Suppressor macrophage treated with lipopolysaccharide for 1 hour (primary cell): ENCODE data around the gene PCDHA6.
"Not testable (repeated sequence)": the region's sequence is repeated elsewhere in the genome, so short reads cannot be mapped to it uniquely, and the experiment has no call there.

Experiments used
- DNase-seq, 3 donors: peaks; one replicate each; pipeline ENCODE4 v3.0.0-alpha.2; 2020 to 2022

The PCDHA6 gene

GRCh38 chr5:140822969-140823368 is 4.8 kb upstream of the PCDHA6 start:
- DNase-seq, result not testable (repeated sequence)

DNA sequence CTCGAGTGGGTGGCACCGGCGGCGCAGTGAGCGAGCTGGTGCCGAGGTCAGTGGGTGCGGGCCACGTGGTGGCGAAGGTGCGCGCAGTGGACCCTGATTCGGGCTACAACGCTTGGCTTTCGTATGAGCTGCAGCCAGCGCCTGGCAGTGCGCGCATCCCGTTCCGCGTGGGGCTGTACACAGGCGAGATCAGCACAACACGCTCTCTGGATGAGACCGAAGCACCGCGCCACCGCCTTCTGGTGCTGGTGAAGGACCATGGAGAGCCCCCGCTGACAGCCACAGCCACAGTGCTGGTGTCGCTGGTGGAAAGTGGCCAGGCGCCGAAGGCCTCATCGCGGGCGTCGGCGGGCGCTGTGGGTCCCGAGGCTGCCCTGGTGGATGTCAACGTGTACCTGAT is 4.3 kb upstream of the PCDHA6 start:
- DNase-seq, result no peak

GRCh38 chr5:140828362-140828737 is 590 bp downstream of the PCDHA6 start:
- peak in 1 of 3 donors; percentile 12 for DNase-seq

DNA sequence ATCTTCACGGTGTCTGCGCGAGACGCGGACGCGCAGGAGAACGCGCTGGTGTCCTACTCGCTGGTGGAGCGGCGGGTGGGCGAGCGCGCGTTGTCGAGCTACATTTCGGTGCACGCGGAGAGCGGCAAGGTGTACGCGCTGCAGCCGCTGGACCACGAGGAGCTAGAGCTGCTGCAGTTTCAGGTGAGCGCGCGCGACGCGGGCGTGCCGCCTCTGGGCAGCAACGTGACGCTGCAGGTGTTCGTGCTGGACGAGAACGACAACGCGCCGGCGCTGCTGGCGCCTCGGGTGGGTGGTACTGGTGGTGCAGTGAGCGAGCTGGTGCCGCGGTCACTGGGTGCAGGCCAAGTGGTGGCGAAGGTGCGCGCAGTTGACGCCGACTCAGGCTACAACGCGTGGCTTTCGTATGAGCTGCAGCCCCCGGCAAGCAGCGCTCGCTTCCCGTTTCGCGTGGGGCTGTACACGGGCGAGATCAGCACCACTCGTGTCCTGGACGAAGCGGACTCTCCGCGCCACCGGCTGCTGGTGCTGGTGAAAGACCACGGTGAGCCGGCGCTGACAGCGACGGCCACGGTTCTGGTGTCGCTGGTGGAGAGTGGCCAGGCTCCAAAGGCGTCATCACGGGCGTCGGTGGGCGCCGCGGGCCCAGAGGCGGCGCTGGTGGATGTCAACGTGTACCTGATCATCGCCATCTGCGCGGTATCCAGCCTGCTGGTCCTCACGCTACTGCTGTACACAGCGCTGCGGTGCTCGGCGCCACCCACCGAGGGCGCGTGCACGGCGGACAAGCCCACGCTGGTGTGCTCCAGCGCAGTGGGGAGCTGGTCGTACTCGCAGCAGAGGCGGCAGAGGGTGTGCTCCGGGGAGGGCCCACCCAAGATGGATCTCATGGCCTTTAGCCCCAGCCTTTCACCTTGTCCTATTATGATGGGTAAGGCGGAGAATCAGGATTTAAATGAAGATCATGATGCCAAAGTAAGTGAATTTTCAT is 2.0 kb downstream of the PCDHA6 start:
- DNase-seq, result peak in 1 of 3 donors; percentile 8

DNA sequence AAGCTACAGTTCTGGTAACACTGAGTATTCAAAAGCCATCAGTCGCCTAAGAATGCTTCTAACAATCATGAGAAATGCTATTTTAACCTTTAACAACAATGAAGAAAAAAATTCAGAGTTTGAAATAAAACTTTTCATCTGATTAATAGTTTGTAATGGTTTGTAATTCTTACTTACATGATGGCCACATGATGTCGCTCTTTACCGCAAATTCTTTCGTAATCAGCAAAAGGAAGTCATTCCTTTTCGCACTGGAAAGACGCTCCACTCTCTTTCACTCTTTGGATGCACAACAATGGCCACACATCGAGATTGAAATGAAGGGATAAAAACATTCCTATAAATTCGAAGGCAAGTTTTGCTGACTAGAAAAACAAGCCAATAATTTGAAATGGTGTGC is 6.2 kb downstream of the PCDHA6 start, which contains the start of gene PCDHA7:
Gene PCDHA7 (plus strand): TSS at position 277 of the 400 bp plus-strand sequence. CDS start 115 bp downstream, at position 392.
- DNase-seq, result peak in 2 of 3 donors; percentile 5 to 18

GRCh38 chr5:140834439-140835008 is 6.8 kb downstream of the PCDHA6 start:
- not testable (repeated sequence) for DNase-seq

DNA sequence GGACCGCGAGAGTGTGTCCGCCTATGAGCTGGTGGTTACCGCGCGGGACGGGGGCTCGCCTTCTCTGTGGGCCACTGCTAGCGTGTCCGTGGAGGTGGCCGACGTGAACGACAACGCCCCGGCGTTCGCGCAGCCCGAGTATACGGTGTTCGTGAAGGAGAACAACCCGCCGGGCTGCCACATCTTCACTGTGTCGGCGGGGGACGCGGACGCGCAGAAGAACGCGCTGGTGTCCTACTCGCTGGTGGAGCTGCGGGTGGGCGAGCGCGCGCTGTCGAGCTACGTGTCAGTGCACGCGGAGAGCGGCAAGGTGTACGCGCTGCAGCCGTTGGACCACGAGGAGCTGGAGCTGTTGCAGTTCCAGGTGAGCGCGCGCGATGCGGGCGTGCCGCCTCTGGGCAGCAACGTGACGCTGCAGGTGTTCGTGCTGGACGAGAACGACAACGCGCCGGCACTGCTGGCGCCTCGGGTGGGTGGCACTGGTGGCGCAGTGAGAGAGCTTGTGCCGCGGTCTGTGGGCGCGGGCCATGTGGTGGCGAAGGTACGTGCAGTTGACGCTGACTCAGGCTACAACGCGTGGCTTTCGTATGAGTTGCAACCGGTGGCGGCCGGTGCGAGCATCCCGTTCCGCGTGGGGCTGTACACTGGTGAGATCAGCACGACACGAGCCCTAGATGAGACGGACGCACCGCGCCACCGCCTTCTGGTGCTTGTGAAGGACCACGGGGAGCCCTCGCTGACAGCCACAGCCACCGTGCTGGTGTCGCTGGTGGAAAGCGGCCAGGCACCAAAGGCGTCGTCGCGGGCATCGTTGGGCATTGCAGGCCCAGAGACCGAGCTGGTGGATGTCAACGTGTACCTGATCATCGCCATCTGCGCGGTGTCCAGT is 8.1 kb downstream of the PCDHA6 start:
- DNase-seq, result peak in 1 of 3 donors; percentile 13

- DNase-seq, result peak; percentile 13 to 27 (median 15)
These were observed 13.5 kb downstream of the PCDHA6 start, which contains the start of gene PCDHA8 for GRCh38 chr5:140840978-140841962. Gene PCDHA8 (plus strand): TSS chr5:140841187. CDS start chr5:140841322, 135 bp downstream.

DNA sequence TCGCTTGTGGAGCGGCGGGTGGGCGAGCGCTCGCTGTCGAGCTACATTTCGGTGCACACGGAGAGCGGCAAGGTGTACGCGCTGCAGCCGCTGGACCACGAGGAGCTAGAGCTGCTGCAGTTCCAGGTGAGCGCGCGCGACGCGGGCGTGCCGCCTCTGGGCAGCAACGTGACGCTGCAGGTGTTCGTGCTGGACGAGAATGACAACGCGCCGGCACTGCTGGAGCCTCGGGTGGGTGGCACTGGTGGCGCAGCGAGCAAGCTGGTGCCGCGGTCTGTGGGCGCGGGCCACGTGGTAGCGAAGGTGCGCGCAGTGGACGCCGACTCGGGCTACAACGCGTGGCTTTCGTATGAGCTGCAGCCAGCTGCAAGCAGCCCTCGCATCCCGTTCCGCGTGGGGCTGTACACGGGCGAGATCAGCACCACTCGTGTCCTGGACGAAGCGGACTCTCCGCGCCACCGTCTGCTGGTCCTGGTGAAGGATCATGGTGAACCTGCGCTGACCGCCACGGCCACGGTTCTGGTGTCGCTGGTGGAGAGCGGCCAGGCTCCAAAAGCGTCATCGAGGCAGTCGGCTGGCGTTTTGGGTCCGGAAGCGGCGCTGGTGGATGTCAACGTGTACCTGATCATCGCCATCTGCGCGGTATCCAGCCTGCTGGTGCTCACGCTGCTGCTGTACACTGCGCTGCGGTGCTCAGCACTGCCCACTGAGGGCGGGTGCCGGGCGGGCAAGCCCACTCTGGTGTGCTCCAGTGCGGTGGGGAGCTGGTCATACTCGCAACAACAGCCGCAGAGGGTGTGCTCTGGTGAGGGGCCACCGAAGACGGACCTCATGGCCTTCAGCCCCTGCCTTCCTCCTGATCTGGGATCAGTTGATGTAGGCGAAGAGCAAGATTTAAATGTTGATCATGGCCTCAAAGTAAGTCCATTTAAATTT is 15.3 kb downstream of the PCDHA6 start:
- DNase-seq, result no peak

DNA sequence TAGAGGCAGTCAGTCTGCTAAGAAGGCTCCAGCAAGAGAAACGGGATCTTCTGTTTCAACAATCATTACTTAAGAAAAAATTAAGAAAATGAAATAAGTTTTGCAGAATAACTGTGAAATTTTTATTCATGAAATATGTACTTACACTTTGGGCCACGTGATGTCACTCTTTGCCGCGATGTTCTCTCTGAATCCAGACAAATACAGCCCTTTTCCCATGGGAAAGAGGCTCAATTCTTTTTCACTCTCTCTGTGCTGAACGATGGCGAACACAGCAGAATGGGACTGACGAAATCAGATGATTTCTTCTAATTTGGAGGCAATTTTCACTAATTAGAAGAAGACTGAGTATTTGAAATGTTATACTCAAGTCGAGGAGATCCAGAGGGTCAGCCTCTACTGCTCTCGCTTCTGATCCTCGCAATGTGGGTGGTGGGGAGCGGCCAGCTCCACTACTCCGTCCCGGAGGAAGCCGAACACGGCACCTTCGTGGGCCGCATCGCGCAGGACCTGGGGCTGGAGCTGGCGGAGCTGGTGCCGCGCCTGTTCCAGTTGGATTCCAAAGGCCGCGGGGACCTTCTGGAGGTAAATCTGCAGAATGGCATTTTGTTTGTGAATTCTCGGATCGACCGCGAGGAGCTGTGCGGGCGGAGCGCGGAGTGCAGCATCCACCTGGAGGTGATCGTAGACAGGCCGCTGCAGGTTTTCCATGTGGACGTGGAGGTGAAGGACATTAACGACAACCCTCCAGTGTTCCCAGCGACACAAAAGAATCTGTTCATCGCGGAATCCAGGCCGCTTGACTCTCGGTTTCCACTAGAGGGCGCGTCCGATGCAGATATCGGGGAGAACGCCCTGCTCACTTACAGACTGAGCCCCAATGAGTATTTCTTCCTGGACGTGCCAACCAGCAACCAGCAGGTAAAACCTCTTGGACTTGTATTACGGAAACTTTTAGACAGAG is 20.7 kb downstream of the PCDHA6 start, which contains the start of gene PCDHA9:
Gene PCDHA9 (plus strand): TSS at position 244 of the 964 bp plus-strand sequence. CDS start 114 bp downstream, at position 358.
- DNase-seq, result not testable (repeated sequence)

- DNase-seq, result not testable (repeated sequence)
These were observed 22.3 kb downstream of the PCDHA6 start for GRCh38 chr5:140849831-140850634.

GRCh38 chr5:140855772-140856674 is 28.3 kb downstream of the PCDHA6 start, which contains the start of gene PCDHA10:
Gene PCDHA10 (plus strand): TSS chr5:140855897. CDS start chr5:140856049, 152 bp downstream.
- DNase-seq, result no peak

- DNase-seq, result no peak
These were observed 29.6 kb downstream of the PCDHA6 start for GRCh38 chr5:140857177-140857986.

GRCh38 chr5:140857987-140858240 is 30.2 kb downstream of the PCDHA6 start:
- no peak for DNase-seq

DNA sequence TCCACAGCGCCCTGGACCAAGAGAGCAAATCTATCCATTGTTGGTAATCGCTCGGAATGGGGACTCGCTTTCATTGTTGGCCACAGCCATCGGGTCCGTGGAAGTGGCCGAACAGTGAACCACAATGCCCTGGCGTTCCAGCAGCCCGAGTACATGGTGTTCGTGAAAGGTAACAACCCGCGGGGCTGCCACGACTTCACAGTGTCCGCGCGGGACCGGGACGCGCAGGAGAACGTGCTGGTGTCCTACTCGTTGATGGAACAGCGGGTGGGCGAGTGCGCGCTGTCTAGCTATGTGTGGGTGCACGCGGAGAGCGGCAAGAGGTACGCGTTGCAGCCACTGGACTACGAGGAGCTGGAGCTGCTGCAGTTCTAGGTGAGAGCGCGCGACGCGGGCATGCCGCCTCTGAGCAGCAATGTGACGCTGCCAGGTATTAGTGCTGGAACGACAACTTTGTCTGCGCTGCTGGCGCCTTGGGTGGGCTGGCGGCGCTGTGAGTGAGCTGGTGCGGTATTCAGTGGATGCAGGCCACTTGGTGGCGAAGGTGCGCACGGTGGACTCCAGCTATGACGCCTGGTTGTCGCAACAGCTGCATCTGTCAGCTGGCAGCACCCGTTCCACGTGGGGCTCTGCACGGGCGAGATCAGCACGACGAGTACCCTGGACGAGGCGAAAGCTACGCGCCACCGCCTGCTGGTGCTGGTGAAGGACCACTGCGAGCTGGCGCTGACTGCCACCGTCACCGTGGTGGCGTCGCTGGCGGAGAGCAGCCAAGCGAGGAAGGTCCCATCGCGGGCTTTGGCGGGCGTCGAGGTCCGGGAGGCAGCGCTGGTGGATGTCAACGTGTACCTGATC is 34.9 kb downstream of the PCDHA6 start:
- no peak for DNase-seq
